Measurements from ENCODE around the gene ZNF521.

ZNF521 gene

GRCh38 chr18:25365242-25365641 is 13.3 kb upstream of the ZNF521 start:
- TF ChIP-seq CTCF (IDR thresholded peaks at IDR 0.05; ENCODE audit: unreplicated experiment in 3 of 3): no peak
- no peaks in the 10 kb centered on the region for H3K27me3 Mint-ChIP-seq (ENCODE audit: low read depth)
- peaks cover 3% of the 10 kb centered on the region for H3K9me3 Mint-ChIP-seq
- H3K4me1 Mint-ChIP-seq: peaks cover 5% of the 10 kb centered on the region
- H3K4me3 Mint-ChIP-seq: no peak overlapping the region
- peaks cover 5% of the 10 kb centered on the region for H3K36me3 Mint-ChIP-seq (ENCODE audit: low read depth)
- no peak overlapping the region for H3K27ac Mint-ChIP-seq

DNA sequence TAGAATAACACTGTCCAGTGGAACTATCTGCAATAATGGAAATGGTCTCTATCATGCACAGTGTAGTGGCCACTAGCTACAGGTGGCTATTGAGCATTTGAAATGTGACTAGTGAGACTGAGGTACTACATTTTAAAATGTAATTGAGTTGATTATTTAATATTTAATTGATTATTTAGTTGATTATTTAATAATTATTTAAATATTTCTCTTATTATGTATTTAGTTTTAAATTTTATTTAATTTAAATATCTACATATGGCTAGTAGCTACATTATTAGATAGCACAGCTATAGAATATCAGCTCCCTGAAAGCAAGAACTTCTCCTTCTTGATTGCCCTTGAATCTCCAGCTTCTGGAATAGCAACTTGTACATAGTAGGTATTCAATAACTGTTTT is 12.8 kb upstream of the ZNF521 start:
- H3K27ac Mint-ChIP-seq: no peak overlapping the region
- peaks cover 5% of the 10 kb centered on the region for H3K4me1 Mint-ChIP-seq
- peaks cover 3% of the 10 kb centered on the region for H3K9me3 Mint-ChIP-seq
- no peak overlapping the region for H3K4me3 Mint-ChIP-seq
- H3K27me3 Mint-ChIP-seq (ENCODE audit: low read depth): no peaks in the 10 kb centered on the region
- TF ChIP-seq CTCF (IDR thresholded peaks at IDR 0.05; ENCODE audit: unreplicated experiment in 3 of 3): no peak
- peaks cover 5% of the 10 kb centered on the region for H3K36me3 Mint-ChIP-seq (ENCODE audit: low read depth)

DNA sequence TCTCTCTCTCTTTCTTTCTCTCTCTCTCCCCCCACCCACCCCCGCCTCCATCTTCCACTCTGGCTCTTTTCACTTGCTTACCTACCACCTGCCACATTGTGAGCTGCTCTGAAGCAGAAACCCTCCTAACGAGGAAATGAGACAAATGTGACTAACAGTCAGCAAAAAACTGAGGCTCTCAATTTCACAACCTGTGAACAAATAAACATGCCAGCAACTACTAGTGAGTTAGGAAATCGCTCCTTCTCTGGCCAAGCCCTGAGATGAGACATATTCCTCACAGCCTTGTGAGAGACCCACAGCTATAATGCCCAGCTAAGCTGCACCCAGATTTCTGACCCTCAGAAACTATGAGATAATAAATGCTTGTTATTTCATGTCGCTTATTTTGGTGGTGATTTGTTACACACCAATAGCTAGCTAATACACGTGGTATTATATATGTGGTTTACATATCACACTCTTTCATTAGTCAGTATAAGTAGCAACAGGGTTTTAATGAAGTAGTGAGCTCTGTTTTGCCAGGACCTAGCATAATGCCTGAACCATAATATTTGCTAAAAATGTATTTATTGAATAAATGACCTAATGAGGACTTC is 8.4 kb upstream of the ZNF521 start:
- no peak overlapping the region for H3K4me3 Mint-ChIP-seq
- no peaks in the 10 kb centered on the region for H3K36me3 Mint-ChIP-seq (ENCODE audit: low read depth)
- no peaks in the 10 kb centered on the region for H3K27me3 Mint-ChIP-seq (ENCODE audit: low read depth)
- no peaks in the 10 kb centered on the region for H3K4me1 Mint-ChIP-seq
- no peak for TF ChIP-seq CTCF (IDR thresholded peaks at IDR 0.05; ENCODE audit: unreplicated experiment in 3 of 3)
- H3K9me3 Mint-ChIP-seq: no peaks in the 10 kb centered on the region
- H3K27ac Mint-ChIP-seq: no peak overlapping the region

GRCh38 chr18:25353080-25353479 is 1.1 kb upstream of the ZNF521 start:
- H3K4me3 Mint-ChIP-seq: peak overlapping the region; percentile 89 to 94 (median 90)
- H3K4me1 Mint-ChIP-seq: peaks cover 20% of the 10 kb centered on the region
- H3K27me3 Mint-ChIP-seq (ENCODE audit: low read depth): no peaks in the 10 kb centered on the region

GRCh38 chr18:25352629-25353005 is 651 bp upstream of the ZNF521 start:
- Mint-ChIP-seq H3K4me3 (peak overlapping the region; percentile 89 to 94 (median 90)), H3K27ac (peak overlapping the region; percentile 81 to 100 (median 99))
- peak in 1 of 3 experiments; percentile 5 for TF ChIP-seq CTCF (IDR thresholded peaks at IDR 0.05; ENCODE audit: unreplicated experiment in 3 of 3)

More at GRCh38 chr18:25353080-25353479, 1.1 kb upstream of the ZNF521 start:
- Mint-ChIP-seq H3K9me3 (no peaks in the 10 kb centered on the region), H3K36me3 (ENCODE audit: low read depth) (no peaks in the 10 kb centered on the region), H3K27ac (peak overlapping the region; percentile 81 to 100 (median 99))
- TF ChIP-seq CTCF (IDR thresholded peaks at IDR 0.05; ENCODE audit: unreplicated experiment in 3 of 3): no peak

GRCh38 chr18:25351280-25351775 is 638 bp downstream of the ZNF521 start:
- Mint-ChIP-seq H3K9me3 (no peaks in the 10 kb centered on the region), H3K27ac (peak overlapping the region; percentile 99 to 100 (median 99)), H3K4me3 (peak overlapping the region; percentile 98 to 100 (median 100)), H3K4me1 (peaks cover 36% of the 10 kb centered on the region), H3K27me3 (ENCODE audit: low read depth) (no peaks in the 10 kb centered on the region), H3K36me3 (ENCODE audit: low read depth) (no peaks in the 10 kb centered on the region)
- TF ChIP-seq CTCF (IDR thresholded peaks at IDR 0.05; ENCODE audit: unreplicated experiment in 3 of 3): no peak

More at GRCh38 chr18:25352629-25353005, 651 bp upstream of the ZNF521 start:
- Mint-ChIP-seq H3K9me3 (no peaks in the 10 kb centered on the region), H3K4me1 (peaks cover 24% of the 10 kb centered on the region), H3K36me3 (ENCODE audit: low read depth) (no peaks in the 10 kb centered on the region), H3K27me3 (ENCODE audit: low read depth) (no peaks in the 10 kb centered on the region)

Measured in nephron (organoid).